Choroid plexus epithelial cell (primary cell): ENCODE data around the gene ARHGEF11.

Source experiments
- DNase-seq: peaks from one replicate; pipeline ENCODE4 v3.0.0-alpha.2; 2010; ENCODE audit warnings: low read depth
- H3K4me3 ChIP-seq: 2 replicates; pipeline ENCODE4 v1.5.1; 2011; ENCODE audit warnings: low read depth, mild to moderate bottlenecking, control low read depth, low read length, moderate library complexity
- TF ChIP-seq, protein P1 (sequence below): conservative IDR thresholded peaks from 2 replicates; pipeline ENCODE4 v1.5.1; 2011; ENCODE audit warnings: low read depth, mild to moderate bottlenecking, control low read depth, inconsistent platforms, low read length, moderate library complexity

ARHGEF11 gene

DNA sequence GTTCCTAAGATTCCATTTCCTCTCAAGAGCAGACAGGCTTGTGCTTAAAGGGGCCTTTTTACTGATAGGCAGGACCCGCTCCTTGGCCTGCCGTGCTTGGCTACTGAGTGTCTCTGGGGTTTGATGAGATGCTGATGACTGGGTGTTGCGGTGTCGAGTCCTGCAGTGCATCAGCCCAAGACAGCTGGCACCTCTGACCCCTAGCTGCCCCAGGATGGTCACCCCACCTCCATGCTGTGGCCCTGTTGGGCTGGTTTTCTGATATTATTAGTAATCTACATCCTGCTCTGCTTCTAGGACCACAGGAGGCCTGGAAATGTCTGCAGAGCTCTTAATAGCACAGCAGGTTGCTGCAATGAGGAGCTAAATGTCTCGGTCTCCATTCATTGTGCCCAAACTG is 96.4 kb downstream of the ARHGEF11 start:
- DNase-seq, result peak; percentile 12
- H3K4me3 ChIP-seq, result no peak overlapping the region
- TF ChIP-seq, protein P1, sequence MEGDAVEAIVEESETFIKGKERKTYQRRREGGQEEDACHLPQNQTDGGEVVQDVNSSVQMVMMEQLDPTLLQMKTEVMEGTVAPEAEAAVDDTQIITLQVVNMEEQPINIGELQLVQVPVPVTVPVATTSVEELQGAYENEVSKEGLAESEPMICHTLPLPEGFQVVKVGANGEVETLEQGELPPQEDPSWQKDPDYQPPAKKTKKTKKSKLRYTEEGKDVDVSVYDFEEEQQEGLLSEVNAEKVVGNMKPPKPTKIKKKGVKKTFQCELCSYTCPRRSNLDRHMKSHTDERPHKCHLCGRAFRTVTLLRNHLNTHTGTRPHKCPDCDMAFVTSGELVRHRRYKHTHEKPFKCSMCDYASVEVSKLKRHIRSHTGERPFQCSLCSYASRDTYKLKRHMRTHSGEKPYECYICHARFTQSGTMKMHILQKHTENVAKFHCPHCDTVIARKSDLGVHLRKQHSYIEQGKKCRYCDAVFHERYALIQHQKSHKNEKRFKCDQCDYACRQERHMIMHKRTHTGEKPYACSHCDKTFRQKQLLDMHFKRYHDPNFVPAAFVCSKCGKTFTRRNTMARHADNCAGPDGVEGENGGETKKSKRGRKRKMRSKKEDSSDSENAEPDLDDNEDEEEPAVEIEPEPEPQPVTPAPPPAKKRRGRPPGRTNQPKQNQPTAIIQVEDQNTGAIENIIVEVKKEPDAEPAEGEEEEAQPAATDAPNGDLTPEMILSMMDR, result no peak

DNA sequence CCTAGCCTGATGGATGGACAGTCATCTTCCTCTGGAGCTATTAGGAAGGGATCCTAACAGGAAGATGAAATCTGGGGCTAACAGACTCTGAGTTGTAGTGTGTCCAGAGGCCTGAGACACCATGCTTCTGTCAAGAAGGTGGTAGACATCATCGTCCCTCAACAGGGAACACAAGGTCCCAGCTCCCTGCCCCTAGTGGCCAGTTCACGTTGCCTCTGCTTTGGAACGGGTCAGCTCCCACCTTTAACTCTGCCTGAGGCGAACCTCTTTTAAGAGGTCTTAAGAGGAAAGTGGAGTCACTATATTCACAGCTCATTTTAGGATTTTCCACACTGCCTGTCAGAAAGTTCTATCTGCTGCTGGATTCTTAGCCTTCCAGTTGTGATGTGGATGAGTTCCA is 96.8 kb downstream of the ARHGEF11 start:
- no peak overlapping the region for H3K4me3 ChIP-seq
- TF ChIP-seq, protein P1, result peak; percentile 53
- no peak for DNase-seq

- TF ChIP-seq, protein P1, result no peak
- no peak overlapping the region for H3K4me3 ChIP-seq
- no peak for DNase-seq
Observed at GRCh38 chr1:156947818-156948525, 97.6 kb downstream of the ARHGEF11 start.

- TF ChIP-seq, protein P1, result no peak
- DNase-seq, result no peak
- no peak overlapping the region for H3K4me3 ChIP-seq
Observed at GRCh38 chr1:156947127-156947526, 98.4 kb downstream of the ARHGEF11 start.

DNA sequence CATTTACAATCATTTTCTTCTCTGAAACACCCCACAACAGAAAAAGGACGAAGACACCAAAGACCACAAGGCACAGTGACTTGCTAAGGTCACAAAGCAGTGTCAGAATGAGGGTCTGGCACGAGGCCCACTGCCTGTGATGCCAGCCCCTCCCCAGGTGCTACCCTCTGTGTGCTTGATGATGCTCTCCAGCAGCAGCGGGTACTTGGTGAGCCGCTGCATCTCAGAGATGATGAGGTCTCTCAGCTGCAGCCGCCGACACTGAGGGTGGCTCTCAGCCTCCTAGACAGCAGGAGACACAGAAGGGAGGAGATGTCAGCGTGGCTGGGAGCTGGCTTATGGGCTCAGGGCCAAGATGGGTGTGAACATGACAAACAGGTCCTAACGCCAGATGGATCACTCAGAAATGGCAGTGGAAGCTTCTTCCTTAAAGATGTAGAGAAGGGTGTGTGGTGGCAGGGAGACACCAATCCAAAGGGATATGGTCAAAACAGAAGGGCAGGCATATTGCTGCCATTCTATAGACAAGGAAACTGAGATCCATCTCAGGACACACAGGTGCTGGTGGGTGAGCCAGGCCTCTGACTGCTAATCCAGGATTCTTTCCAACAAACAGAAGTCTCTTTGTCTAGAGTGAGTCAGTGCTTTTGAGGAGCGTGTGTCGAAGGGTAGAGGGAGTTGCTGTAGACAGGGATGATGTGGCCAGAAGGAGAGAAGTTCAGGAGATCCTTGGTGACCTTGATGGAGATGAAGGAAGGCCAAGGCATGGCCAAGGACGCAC is 99.5 kb downstream of the ARHGEF11 start:
- DNase-seq, result no peak
- H3K4me3 ChIP-seq, result no peak overlapping the region
- TF ChIP-seq, protein P1, result no peak

DNA sequence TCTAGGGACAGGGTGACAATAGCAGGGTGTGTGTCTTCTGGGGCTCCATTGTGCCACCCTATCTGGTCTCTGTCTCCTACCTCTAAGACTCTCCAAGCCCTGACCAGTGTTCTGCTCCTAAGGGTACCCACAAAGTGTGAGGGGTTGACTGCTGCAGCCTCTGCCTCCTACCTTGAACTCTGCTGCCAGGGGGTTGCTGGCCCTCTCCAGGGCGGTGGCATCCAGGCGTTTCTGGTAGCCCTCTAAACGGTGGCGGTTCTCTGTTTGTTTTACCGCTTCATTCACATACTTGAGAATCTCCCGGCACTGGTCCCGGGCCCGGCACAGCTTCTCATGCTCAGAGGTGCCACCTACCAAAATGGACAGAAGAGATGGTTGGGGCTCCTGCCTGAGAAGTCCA is 100.7 kb downstream of the ARHGEF11 start:
- no peak for DNase-seq
- H3K4me3 ChIP-seq, result no peak overlapping the region
- TF ChIP-seq, protein P1, result no peak
